HG03521 (cell line): ENCODE results near the gene ADRA2C.
"Not testable (repeated sequence)": the region's sequence is repeated elsewhere in the genome, so short reads cannot be mapped to it uniquely, and the experiment has no call there.

Experiments used
- ATAC-seq: cut with Tn5 transposase; IDR thresholded peaks from one replicate; pipeline ENCODE4 v1.9.1; 2021; ENCODE audit warnings: mild to moderate bottlenecking, moderate library complexity; ENCODE audit not compliant: unreplicated experiment

The ADRA2C gene

DNA sequence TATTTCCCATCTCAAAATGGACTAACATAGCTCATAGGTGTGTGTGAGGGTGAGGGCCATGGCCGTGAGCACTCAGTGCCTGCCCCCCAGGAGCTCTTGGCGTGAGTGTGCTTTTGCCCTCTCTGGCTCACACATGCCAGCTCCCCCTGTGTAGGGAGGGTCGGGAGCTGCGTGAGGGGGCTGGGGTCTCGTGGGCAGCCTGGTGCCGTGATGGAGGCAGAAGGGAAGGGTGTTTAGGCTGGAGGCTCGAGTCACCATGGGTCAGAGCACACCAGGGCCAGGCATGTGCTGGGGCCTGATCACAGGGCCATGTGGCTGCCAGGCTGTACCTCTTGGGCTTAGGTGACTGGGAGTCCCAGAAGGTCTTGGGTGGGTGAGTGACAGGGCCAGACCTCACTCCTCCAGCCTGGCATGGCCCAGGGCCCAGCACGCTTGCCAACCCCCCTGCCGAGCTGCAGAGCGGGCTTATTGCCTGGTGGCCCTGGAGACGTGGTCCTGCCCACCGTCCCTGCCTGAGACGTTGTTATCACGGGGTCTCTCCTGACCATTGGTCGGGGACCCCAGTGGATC, 44.0 kb downstream of the ADRA2C start:
- no peak for ATAC-seq

DNA sequence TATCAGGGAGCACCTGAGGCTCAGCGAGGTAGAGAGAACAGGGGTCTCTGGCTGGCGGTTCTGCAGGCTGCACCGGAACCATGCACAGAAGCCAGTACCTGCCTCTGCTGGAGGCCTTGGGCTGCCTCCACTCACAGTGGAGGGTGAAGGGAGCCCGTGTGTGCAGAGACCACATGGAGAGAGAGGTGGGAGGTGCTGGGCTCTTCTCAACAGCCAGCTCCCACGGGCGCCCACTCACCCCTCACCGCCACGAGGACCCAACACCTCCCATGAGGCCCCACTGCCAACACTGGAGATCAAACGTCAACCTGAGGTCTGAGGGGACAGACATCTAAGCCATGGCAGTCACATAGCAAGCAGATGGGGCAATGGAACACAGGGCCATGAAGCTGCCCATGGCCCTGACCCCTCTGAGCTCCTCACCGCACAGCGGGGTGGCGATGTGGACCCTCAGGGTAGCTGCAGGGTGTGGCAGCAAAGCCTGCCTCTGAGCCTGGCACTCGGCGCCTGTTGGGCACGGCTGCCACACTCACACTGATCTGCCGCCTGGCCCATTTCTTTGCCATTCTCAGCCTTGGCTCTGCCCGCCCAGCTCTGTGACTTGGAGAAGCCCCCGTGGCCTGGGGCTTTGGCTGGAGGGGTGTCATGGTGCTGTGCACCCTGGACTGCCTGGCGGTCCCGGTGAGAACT, 44.8 kb downstream of the ADRA2C start:
- ATAC-seq: no peak

DNA sequence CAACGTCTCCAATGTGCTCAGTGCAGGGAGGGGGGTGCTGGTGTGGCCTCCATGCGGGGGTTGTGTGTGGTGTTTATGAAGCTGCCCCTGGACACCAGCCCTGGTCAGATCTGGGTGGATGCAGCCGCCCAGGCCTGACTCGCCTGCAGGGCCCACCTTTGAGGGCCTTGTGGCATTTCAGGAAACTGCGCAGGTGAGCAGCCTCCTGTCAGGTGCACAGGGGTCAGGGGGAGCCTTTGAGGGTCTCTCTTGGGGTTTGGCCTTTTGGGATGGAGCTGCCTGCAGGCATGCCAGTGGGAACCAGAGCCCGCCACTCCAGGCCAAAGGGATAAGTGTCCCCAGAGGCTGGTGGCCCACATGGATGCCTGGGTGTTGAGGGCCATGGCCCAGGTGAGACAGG, 45.4 kb downstream of the ADRA2C start:
- ATAC-seq: no peak

DNA sequence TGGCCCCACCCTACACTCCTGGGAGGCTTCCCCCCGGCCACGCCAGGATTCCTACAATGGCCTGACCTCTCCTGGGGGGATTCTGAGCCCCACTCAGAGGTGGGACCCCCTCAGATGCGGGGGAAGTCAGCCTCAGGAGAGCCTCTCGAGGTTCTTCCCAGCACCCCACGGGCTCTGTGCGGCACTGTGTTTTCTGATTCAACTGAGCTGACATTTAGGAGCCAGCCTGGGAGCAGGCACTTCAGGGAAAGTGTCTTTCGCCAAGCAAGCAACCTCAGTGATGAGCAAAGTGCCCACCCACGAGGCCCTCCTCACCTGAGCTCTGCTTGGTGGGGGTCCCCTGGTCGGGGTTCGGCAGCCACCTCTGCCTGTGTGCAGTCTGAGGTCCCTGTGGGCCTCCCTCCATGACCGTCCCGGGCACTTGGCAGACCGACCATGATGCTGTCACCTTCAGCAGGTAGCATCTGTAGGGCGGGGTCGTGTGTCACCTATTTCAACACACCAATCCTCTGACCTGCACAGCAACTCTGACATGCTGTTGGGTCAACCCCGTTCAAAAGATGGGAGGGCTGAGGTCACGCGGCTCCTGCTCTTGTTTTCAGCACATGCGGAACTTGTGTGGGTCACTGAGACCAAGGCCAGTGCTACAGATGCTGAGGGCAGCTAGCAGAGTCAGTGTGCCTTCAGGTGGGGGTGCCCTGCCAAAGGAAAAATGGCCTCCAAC, 46.2 kb downstream of the ADRA2C start:
- ATAC-seq: no peak

DNA sequence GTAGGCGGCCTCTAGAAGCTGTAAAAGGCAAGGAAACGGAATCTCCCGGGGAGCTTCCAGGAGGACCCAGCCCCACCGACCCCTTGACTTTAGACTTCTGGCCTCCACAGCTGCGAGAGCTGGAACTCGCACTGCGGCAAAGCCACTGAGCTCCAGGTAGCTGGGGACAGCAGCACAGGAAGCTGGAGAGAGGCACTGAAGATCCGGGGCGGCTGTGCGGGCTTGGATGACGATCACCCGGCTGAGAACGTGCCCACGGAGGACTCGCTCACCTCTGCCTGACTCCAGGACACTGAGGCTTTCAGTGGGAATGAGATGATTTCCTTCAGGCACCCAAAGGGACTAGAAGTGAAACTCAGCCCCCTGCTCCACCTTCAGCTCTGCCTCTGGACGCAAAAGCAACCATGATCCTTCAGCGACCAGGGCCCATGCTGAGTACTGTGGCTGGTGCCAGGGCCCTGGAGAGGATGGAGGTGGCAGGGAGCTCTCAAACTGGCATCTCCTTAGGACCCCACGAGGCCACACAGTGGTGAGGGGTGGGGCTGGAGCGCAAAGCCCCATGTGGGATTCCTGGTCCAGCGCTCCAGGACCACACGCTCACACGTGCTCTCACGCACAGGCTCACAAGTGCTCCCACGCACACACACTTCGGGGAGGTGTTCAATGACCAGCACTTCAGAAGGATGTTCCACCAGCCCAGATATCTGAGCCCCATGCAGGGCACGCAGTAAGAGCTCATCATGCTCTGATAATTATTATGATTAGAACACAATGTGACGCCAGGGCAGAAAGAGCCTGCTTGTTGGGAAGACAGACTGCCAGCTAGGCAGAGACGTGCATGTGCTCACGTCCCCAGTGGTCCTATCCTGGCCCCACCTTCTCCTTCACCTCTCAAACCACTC, 47.2 kb downstream of the ADRA2C start:
- no peak for ATAC-seq

DNA sequence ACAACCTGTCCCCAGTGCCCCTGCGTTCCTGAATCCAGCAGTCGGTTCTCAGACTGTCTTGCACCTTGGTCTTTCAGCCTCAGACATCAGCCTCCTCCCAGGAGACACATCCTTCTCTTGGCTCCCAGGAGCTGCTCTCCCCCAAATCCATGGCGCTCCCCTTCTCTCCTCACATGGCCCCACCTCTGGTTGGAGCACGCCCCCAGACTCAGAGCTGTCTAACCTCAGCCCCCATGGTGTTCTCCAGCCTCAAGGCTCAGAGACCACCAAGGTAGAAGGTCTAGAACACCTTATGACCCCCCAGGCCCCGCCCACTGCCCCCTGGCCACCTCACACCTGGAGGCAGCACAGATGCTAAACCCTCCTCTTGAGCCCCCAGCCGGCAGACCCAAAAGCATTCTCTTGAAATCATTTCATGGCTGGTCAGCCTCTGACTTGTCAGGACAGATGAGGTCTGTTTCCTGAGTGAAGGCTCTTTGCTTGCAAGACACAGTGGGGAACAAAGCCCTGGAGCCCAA, 47.9 kb downstream of the ADRA2C start:
- no peak for ATAC-seq

DNA sequence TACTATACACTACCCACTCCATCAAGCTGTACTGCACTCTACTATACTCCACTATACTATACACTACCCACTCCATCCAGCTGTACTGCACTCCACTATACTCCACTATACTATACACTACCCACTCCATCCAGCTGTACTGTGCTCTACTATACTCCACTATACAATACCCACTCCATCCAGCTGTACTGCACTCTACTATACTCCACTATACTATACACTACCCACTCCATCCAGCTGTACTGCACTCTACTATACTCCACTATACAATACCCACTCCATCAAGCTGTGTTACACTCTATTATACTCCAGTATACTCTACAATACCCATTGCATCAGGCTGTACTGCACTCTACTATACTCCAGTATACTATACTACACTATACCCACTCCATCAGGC, 48.7 kb downstream of the ADRA2C start:
- not testable (repeated sequence) for ATAC-seq

DNA sequence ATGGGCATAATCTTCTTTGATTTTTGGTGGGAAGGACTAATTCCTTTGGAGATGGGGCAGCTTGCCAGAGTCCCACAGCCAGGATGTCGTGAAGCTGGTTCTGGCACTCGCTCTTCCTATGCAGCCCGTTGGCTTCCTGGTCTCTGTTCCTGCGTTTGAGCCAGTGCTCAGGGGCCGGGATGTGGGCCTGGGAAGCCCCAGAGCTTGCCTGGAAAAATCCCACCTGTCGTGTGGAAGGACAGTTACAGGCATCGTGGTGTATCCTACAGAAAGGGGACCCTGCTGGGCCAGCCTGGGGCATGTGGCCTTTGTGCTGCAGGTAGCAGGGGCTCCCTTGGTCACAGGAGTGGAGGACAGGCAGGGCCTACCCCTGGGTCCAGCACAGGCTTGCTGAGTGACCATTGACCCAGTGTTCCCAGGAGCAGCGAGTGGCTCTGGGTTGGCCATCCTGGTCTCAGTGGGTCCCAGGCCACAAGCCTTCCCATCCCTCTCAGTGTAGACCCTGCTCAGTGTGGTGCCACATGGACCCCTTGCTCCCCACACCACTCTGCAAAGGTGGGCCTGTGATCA, 50.2 kb downstream of the ADRA2C start:
- ATAC-seq: no peak

DNA sequence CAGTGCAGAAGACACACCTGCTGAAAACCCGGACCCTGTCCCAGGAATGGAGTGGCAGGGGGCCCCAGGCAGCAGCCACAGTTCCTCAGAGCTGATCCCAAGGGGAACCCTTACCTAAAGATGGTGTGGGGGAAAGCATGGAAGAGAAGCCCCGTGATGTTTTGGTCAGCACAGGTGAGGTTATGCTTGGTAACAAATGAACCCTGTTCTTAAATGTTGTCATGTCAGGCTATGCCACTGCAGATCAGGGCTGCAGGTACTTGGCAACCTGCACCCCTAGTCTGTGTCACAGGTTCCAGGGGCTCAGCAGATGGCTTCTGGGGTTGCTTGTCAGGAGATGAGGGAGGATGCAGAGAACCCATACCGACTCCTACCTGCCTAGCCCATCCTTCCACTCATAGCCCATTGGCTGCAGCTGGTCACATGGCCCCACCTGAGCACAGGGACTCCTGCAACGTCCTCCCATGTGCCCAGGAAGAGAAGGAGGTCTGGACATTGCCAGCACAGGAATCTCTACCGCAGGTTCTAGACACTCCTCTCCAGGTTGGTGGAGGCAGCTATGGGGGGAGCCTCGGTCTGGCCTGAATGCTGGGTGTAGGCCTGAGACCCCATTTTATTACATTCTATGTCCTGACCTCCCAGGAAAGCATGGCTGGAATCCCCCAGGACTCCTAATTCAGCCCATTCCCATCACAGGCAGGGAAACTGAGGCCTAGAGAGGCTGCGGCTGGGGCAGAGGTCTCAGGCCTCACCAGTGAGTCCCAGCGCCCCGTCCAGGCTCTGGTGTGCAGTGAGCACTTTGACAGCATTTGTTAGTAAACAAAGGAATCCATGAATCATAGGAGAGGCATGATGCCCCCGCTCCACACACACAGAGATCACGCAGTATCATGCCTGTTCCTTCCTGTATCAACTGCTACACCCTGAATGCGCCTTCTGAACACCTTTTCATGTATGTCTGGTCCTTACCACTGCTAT, 51.1 kb downstream of the ADRA2C start:
- no peak for ATAC-seq
